ENCODE results near the gene MARCHF6.

GRCh38 chr5:10330511-10331230 is 22.8 kb upstream of the MARCHF6 start:
- no peak for TF ChIP-seq GTF2F1 (IDR thresholded peaks at IDR 0.05; ENCODE audit: borderline replicate concordance, low read depth, low read length)
- no peak for TF ChIP-seq CTCF (IDR thresholded peaks at IDR 0.05; ENCODE audit: control extremely low read depth in 1 of 3, insufficient read depth in 1 of 3, low read depth in 1 of 3, low read length in 3 of 3)
- no peak for TF ChIP-seq EP300 (IDR thresholded peaks at IDR 0.05; ENCODE audit: borderline replicate concordance in 1 of 2, low read depth in 2 of 2, low read length in 2 of 2)
- no peak for TF ChIP-seq TAF1 (IDR thresholded peaks at IDR 0.05; ENCODE audit: low read depth, low read length)
- no peak for TF ChIP-seq MAX (IDR thresholded peaks at IDR 0.05)
- TF ChIP-seq ATF3 (IDR thresholded peaks at IDR 0.05; ENCODE audit: insufficient read depth, low read depth, low read length), result no peak
- TF ChIP-seq POLR2A (IDR thresholded peaks at IDR 0.05; ENCODE audit: control extremely low read depth in 1 of 2, low read depth in 2 of 2, low read length in 2 of 2), result no peak
- no peak for TF ChIP-seq SUZ12 (IDR thresholded peaks at IDR 0.05; ENCODE audit: low read length)
- TF ChIP-seq EZH2 (IDR thresholded peaks at IDR 0.05; ENCODE audit: low read depth, low read length, severe bottlenecking), result no peak

All from H1 (cell line).